K562 (cell line): ENCODE data around the gene ATP5F1D. TPM values are rescaled to one million over a fixed set of nuclear protein-coding genes. Genes with fewer than 3 reads are reported as not detected.

Experiments
- AFF1 ChIP-seq, 2 experiments: fragments of 450-650 bp; IDR thresholded peaks; 2 replicates each; pipeline ENCODE4 v1.6.1; 2018; ENCODE audit warnings: mild to moderate bottlenecking in 2 of 2, low read depth in 1 of 2; ENCODE audit not compliant: partially characterized antibody in 2 of 2
- AFF4 ChIP-seq: sonication (generic); formaldehyde crosslinking; IDR thresholded peaks from 2 replicates; pipeline ENCODE4 v1.8.0; 2023; ENCODE audit warnings: mild to moderate bottlenecking, missing genetic modification reagents
- BHLHE40 ChIP-seq: IDR thresholded peaks from 2 replicates; pipeline ENCODE4 v1.6.1; 2011; ENCODE audit warnings: low read length, improper control_type of control experiment
- E2F6 ChIP-seq, 2 experiments: IDR thresholded peaks; 2 replicates each; pipeline ENCODE4 v1.6.1; 2011; ENCODE audit warnings: borderline replicate concordance in 1 of 2, control low read depth in 1 of 2, low read depth in 1 of 2, low read length in 1 of 2, mild to moderate bottlenecking in 1 of 2, mixed read lengths in 1 of 2, moderate library complexity in 1 of 2; ENCODE audit not compliant: insufficient read depth in 1 of 2, insufficient read length in 1 of 2, poor library complexity in 1 of 2, severe bottlenecking in 1 of 2; ENCODE audit errors: extremely low read depth in 1 of 2
- FIP1L1 ChIP-seq: fragments of 200-400 bp; formaldehyde crosslinking; IDR thresholded peaks from 2 replicates; pipeline ENCODE4 v1.6.1; 2018; ENCODE audit warnings: mild to moderate bottlenecking, low read depth, low read length; ENCODE audit not compliant: poor library complexity, severe bottlenecking
- HDGF ChIP-seq: fragments of 450-650 bp; IDR thresholded peaks from 2 replicates; pipeline ENCODE4 v1.6.1; 2016
- KDM5B ChIP-seq: fragments of 200-600 bp; sonication (generic); IDR thresholded peaks from 2 replicates; pipeline ENCODE4 v1.6.1; 2012; ENCODE audit warnings: low read depth, mild to moderate bottlenecking, moderate library complexity, low read length, control low read depth, inconsistent platforms; ENCODE audit not compliant: insufficient replicate concordance
- MTA3 ChIP-seq: fragments of 450-650 bp; formaldehyde crosslinking; IDR thresholded peaks from 2 replicates; pipeline ENCODE4 v1.6.1; 2017; ENCODE audit warnings: mild to moderate bottlenecking, borderline replicate concordance
- PHF21A ChIP-seq: fragments of 450-650 bp; IDR thresholded peaks from 2 replicates; pipeline ENCODE4 v1.6.1; 2017; ENCODE audit warnings: low read depth, borderline replicate concordance
- PML ChIP-seq: IDR thresholded peaks from 2 replicates; pipeline ENCODE4 v1.6.1; 2012; ENCODE audit warnings: low read length, inconsistent platforms
- RAD51 ChIP-seq: fragments of 450-650 bp; IDR thresholded peaks from 2 replicates; pipeline ENCODE4 v1.7.1; 2016; ENCODE audit warnings: low read depth, mild to moderate bottlenecking, borderline replicate concordance
- SMARCE1 ChIP-seq: fragments of 450-650 bp; IDR thresholded peaks from 2 replicates; pipeline ENCODE4 v1.7.1; 2016; ENCODE audit warnings: mild to moderate bottlenecking
- SUPT5H ChIP-seq: fragments of 450-650 bp; IDR thresholded peaks from 2 replicates; pipeline ENCODE4 v1.6.1; 2016
- ZNF511 ChIP-seq: sonication (generic); formaldehyde crosslinking; IDR thresholded peaks from 2 replicates; pipeline ENCODE4 v1.8.0; 2022; ENCODE audit warnings: mild to moderate bottlenecking, missing genetic modification reagents
- polyA plus RNA-seq, 8 experiments: library from polyadenylated mRNA; depleted of rRNA in 4 of 8; stranded (reverse) in 5 of 8; unstranded in 3 of 8; fragments of >200 nt; fragmentation: Nextera tagmentation in 2 of 8; fragmentation: Illumina TruSeq in 1 of 8; extraction: Ambion mirVana in 2 of 8; extraction: Trizol in 1 of 8; gene quantifications; 2 replicates each; pipeline versions ENCODE4 v1.2.1 to v1.2.3, GENCODE V29; 2011 to 2014; ENCODE audit warnings: inconsistent platforms in 1 of 8, missing spikeins in 1 of 8
- total RNA-seq, 7 experiments: library from RNA; depleted of rRNA in 6 of 7; stranded (reverse); fragments of >200 nt in 6 of 7; fragmentation: Illumina TruSeq in 2 of 7; extraction: Trizol in 2 of 7; gene quantifications; 2 replicates each; pipeline versions ENCODE4 v1.2.1 to v1.2.3, GENCODE V29; 2011 to 2021; ENCODE audit warnings: low replicate concordance in 1 of 7

ATP5F1D gene
- total and polyA plus RNA-seq, 9 of the 15 experiments (the other 6 are each of a cell fraction or from before 2014, with no cell fraction given) = 3.9 to 409 (median 36.8) TPM

- TF ChIP-seq AFF1 (IDR thresholded peaks at IDR 0.05; ENCODE audit: low read depth in 1 of 2, partially characterized antibody in 2 of 2) (peak in 1 of 2 experiments; percentile 36), BHLHE40 (no peak), PML (0 out of 2 replicates have a peak, but pooled peaks have one; percentile 18), E2F6 (IDR thresholded peaks at IDR 0.05; ENCODE audit: borderline replicate concordance in 1 of 2, extremely low read depth in 1 of 2, insufficient read depth in 1 of 2, insufficient read length in 1 of 2, low read depth in 1 of 2, low read length in 1 of 2, poor library complexity in 1 of 2, severe bottlenecking in 1 of 2) (peak; percentile 41 to 76), ZNF511 (no peak), FIP1L1 (peak; percentile 36), PHF21A (no peak), SMARCE1 (0 out of 2 replicates have a peak, but pooled peaks have one; percentile 11), MTA3 (peak; percentile 23; the same call in 1 of the 2 replicates), AFF4 (CRISPR knock-in tag) (no peak), HDGF (0 out of 2 replicates have a peak, but pooled peaks have one; percentile 8), RAD51 (peak; percentile 24; the same call in 1 of the 2 replicates), KDM5B (peak; percentile 20), SUPT5H (peak; percentile 52)
These were observed 31.9 kb downstream of the ATP5F1D start (continued) for GRCh38 chr19:1273263-1274041.
